Osteocyte (in vitro differentiated cells): ENCODE results near the gene COL15A1. TPM values are rescaled to one million over a fixed set of nuclear protein-coding genes. Genes with fewer than 3 reads are reported as not detected.

ENCODE experiments used
- DNase-seq: peaks from one replicate; pipeline ENCODE4 v3.0.0; 2021; ENCODE audit warnings: mixed read lengths; ENCODE audit not compliant: unreplicated experiment; ENCODE audit errors: extremely low spot score
- H3K27ac Mint-ChIP-seq: one replicate; pipeline ENCODE4 v1.8.0; 2021; ENCODE audit warnings: mild to moderate bottlenecking, mixed read lengths; ENCODE audit not compliant: unreplicated experiment
- H3K27me3 Mint-ChIP-seq: one replicate; pipeline ENCODE4 v1.8.0; 2021; ENCODE audit warnings: mixed read lengths; ENCODE audit not compliant: unreplicated experiment
- H3K36me3 Mint-ChIP-seq: one replicate; pipeline ENCODE4 v1.8.0; 2021; ENCODE audit warnings: mixed read lengths; ENCODE audit not compliant: unreplicated experiment
- H3K4me1 Mint-ChIP-seq: one replicate; pipeline ENCODE4 v1.8.0; 2021; ENCODE audit warnings: mixed read lengths; ENCODE audit not compliant: unreplicated experiment
- H3K4me3 Mint-ChIP-seq: one replicate; pipeline ENCODE4 v1.8.0; 2021; ENCODE audit warnings: mild to moderate bottlenecking, moderate library complexity, mixed read lengths; ENCODE audit not compliant: unreplicated experiment
- H3K9me3 Mint-ChIP-seq: one replicate; pipeline ENCODE4 v1.8.0; 2021; ENCODE audit warnings: mixed read lengths; ENCODE audit not compliant: unreplicated experiment
- total RNA-seq: library from RNA; stranded (reverse); gene quantifications from 2 replicates; pipeline ENCODE4 v1.2.1, GENCODE V29; 2021
- TF ChIP-seq, protein P1 (sequence below): fragments of 200-600 bp; sonication (generic); IDR thresholded peaks from 2 replicates; pipeline ENCODE4 v1.5.0; 2021; ENCODE audit warnings: antibody characterized with exemption, mild to moderate bottlenecking, moderate library complexity

The COL15A1 gene
- total RNA-seq, 1 donor from 2014 or later = 0.81 TPM

DNA sequence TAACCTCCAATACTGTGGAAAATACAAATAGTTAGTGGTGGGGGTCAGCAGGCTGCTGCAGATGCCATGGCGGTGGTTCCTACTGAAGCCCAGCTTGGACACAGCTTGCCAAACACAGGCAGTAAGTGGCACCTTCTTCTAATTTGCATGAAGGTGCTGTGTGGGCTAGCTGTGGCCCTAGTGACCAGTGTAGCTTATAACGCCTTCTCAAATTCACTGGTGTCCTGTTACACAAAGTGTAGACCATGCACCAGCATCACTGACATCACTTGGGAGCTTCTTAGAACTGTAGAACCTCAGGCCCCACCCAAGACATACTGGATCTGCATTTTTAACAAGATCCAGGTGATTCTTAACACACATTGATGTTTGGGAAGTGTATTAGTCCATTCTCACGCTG lies 102.4 kb downstream of the COL15A1 start:
- no peak overlapping the region for H3K4me3 Mint-ChIP-seq
- TF ChIP-seq, protein P1, sequence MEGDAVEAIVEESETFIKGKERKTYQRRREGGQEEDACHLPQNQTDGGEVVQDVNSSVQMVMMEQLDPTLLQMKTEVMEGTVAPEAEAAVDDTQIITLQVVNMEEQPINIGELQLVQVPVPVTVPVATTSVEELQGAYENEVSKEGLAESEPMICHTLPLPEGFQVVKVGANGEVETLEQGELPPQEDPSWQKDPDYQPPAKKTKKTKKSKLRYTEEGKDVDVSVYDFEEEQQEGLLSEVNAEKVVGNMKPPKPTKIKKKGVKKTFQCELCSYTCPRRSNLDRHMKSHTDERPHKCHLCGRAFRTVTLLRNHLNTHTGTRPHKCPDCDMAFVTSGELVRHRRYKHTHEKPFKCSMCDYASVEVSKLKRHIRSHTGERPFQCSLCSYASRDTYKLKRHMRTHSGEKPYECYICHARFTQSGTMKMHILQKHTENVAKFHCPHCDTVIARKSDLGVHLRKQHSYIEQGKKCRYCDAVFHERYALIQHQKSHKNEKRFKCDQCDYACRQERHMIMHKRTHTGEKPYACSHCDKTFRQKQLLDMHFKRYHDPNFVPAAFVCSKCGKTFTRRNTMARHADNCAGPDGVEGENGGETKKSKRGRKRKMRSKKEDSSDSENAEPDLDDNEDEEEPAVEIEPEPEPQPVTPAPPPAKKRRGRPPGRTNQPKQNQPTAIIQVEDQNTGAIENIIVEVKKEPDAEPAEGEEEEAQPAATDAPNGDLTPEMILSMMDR = no peak
- no peaks in the 10 kb centered on the region for H3K36me3 Mint-ChIP-seq
- H3K4me1 Mint-ChIP-seq = peaks cover 34% of the 10 kb centered on the region
- H3K27ac Mint-ChIP-seq = peak overlapping the region; percentile 38
- peaks cover 10% of the 10 kb centered on the region for H3K9me3 Mint-ChIP-seq
- DNase-seq = no peak
- no peaks in the 10 kb centered on the region for H3K27me3 Mint-ChIP-seq

DNA sequence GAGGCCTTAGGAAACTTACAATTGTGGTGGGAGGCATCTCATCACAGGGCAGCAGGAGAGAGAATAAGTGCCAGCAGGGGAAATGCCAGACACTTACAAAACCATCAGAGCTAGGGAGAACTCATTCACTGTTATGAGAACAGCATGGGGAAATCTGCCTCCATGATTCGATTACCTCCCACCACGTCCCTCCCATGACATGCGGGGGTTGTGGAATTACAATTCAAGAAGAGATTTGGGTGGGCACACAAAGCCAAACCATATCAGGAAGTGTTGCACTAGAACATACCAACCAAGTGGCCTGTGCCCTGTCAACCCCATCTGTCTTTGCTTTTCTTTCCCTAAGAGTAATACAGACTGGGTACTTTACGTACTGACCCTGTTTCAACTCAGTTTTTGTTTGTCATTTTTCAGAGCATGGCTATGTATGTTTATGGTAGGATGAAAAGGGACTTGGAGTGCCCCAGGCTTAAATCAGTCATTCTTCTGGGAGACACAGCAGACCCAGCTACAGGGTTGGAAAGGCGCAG lies 102.9 kb downstream of the COL15A1 start:
- peaks cover 10% of the 10 kb centered on the region for H3K9me3 Mint-ChIP-seq
- H3K27ac Mint-ChIP-seq = peak overlapping the region; percentile 38
- no peaks in the 10 kb centered on the region for H3K36me3 Mint-ChIP-seq
- TF ChIP-seq, protein P1 = no peak
- H3K27me3 Mint-ChIP-seq = no peaks in the 10 kb centered on the region
- H3K4me1 Mint-ChIP-seq = peaks cover 28% of the 10 kb centered on the region
- H3K4me3 Mint-ChIP-seq = no peak overlapping the region
- DNase-seq = no peak

DNA sequence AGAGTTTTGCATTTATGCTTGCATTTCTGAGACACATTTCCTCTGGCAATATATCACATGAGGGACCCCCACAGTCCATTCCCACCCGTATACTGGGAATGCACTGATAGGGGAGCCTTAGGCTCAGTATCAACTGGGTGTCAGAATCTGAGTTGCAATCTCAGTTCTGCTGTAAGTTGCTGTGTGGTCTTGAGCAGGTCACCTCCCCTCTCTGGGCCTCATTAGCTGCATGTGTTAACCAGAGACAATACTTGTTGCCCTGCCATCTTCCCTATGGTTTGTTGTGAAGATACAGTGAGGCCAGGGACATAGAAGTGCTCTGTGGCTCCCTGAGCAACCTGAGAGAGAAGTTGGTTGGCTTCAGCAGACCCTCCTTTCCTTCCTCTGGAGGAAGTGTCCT lies 105.5 kb downstream of the COL15A1 start:
- TF ChIP-seq, protein P1 = no peak
- peaks cover 6% of the 10 kb centered on the region for H3K9me3 Mint-ChIP-seq
- DNase-seq = no peak
- H3K27me3 Mint-ChIP-seq = no peaks in the 10 kb centered on the region
- no peak overlapping the region for H3K27ac Mint-ChIP-seq
- peaks cover 24% of the 10 kb centered on the region for H3K4me1 Mint-ChIP-seq
- H3K36me3 Mint-ChIP-seq = no peaks in the 10 kb centered on the region
- no peak overlapping the region for H3K4me3 Mint-ChIP-seq

DNA sequence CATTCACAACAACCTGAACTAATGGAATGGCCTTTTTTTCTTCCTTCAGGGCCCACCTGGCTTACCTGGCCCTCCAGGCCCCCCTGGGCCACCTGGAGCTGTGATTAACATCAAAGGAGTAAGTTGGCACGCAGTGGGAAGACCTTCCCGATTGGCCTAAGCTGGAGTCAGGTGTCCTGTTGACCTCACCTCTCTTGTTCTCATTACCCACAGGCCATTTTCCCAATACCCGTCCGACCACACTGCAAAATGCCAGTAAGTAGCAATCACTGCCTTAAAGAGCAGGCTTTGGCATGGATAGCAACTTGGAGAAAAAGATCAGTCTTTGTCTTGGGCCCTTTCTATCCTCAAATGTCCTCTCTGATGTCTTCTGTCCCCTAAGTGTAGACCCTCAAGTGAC lies 105.9 kb downstream of the COL15A1 start:
- no peaks in the 10 kb centered on the region for H3K27me3 Mint-ChIP-seq
- no peak overlapping the region for H3K27ac Mint-ChIP-seq
- peaks cover 2% of the 10 kb centered on the region for H3K9me3 Mint-ChIP-seq
- no peaks in the 10 kb centered on the region for H3K36me3 Mint-ChIP-seq
- H3K4me3 Mint-ChIP-seq = no peak overlapping the region
- TF ChIP-seq, protein P1 = no peak
- no peak for DNase-seq
- peaks cover 27% of the 10 kb centered on the region for H3K4me1 Mint-ChIP-seq

DNA sequence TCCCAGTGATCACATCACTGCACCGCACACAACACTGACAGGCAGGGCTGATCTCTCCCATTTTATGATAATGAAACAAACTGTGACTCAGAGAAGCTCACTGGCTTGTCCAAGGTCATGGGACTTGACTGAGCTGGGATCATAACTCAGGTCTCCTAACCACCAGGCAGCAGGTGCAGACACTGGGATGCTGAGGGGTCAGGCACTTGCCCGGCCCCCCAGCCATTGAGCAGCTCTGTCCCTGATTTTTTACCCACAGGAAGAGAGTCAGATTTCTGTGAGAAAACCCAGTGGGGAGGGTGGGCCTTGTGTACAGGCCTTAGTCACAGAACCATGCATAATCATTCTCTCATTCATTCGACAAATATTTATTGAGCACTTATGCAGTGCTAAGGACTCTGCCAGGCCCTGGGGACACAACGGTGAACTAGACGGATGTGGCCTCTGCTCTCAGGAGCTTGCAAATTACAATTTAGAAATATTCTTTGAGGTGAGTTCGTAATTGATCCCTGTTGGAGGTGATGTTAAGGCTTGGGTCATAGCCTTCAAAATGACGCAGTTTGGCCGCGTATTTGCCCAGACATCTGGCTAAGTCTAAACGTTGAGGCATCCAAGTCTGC lies 106.7 kb downstream of the COL15A1 start:
- Mint-ChIP-seq H3K27me3 (no peaks in the 10 kb centered on the region), H3K4me1 (peaks cover 27% of the 10 kb centered on the region), H3K9me3 (no peaks in the 10 kb centered on the region), H3K27ac (no peak overlapping the region), H3K4me3 (no peak overlapping the region), H3K36me3 (no peaks in the 10 kb centered on the region)
- DNase-seq = no peak
- TF ChIP-seq, protein P1 = no peak
